HG02943 (cell line): ENCODE data around the gene IFIT2.
"Not testable (repeated sequence)": the region's sequence is repeated elsewhere in the genome, so short reads cannot be mapped to it uniquely, and the experiment has no call there.

Experiments used
- ATAC-seq: cut with Tn5 transposase; IDR thresholded peaks from one replicate; pipeline ENCODE4 v1.9.1; 2021; ENCODE audit warnings: mild to moderate bottlenecking, low read depth, moderate library complexity; ENCODE audit not compliant: unreplicated experiment

IFIT2 gene

GRCh38 chr10:89278900-89279392 lies 22.9 kb upstream of the IFIT2 start:
- no peak for ATAC-seq

DNA sequence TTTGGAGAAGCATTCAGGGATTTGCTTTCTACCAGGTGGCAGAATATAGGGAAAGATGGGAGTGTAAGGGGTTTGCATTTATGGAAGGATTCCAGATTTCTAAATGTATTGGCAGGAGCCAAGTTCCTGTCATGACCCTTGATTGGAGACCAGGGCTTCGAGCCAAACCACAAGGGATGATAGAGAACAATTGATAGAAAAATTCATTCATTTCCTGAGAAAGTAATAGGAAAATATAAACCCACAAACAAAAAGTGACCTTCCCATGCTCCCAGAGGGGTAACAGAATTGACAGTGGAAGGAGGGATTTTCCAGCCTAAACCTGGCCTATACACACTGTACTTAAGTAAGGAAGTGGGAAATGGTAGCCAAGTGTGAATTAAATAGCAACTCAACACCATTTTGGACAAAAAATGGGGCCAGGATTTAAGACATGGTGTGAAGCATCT lies 22.4 kb upstream of the IFIT2 start:
- ATAC-seq = no peak

DNA sequence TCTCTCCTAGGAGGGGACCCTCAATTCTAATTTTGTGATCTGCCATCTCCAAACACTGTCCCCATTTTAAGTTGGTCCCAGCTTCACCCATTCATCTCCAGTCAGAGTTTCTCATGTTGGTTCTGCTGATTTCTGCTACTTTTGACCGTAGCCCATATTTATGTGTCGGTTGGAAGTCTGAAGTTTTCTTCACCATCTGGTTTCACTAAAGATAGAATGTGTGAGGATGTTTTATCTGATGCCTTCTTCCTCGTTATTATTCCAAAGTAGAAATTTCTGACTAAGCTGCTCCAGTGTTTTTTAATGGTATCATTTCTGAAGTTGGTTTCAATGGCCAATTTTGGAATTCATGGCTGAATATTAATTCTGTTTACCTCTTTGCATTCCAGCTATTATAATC lies 21.3 kb upstream of the IFIT2 start:
- no peak for ATAC-seq

- no peak for ATAC-seq
Observed at GRCh38 chr10:89281606-89282395, 20.0 kb upstream of the IFIT2 start.

- no peak for ATAC-seq
Observed at GRCh38 chr10:89283025-89283935, 18.6 kb upstream of the IFIT2 start.

DNA sequence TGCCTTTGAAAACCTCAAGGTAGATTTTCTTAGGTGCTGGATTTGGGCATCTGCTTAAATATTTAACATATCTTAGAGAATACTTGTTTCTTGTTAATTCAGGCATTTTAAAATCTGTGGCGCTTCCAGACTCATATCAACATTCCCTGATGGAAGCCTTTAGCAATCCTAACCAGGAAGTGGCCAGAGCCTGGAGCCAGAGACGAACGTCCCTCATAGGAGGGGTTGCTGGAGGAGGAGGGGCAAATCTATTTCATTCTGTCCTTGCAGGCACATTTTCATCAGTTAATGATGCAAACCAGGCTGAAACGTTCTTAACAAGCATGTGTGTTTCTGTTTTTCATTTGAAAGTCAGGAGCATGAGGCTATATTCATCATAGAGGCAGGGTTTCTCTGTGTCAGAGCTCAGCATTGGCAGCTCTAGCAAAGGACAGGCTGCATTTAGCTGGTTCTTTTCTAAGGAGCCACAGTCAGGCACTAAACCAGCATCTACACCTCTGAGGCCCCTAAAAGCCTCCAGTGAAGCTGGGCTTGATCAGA lies 17.8 kb upstream of the IFIT2 start:
- no peak for ATAC-seq

DNA sequence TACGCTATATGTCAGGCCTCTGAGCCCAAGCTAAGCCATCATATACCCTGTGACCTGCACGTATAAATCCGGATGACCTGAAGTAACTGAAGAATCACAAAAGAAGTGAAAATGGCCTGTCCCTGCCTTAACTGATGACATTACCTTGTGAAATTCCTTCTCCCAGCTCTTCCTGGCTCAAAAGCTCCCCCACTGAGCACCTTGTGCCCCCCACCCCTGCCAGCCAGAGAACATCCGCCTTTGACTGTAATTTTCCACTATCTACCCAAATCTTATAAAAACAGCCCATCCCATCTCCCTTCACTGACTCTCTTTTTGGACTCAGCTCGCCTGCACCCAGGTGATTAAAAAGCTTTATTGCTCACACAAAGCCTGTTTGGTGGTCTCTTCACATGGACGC lies 17.1 kb upstream of the IFIT2 start:
- ATAC-seq = not testable (repeated sequence)

- not testable (repeated sequence) for ATAC-seq
Observed at GRCh38 chr10:89285303-89285702, 16.5 kb upstream of the IFIT2 start.

GRCh38 chr10:89294721-89295239 lies 7.1 kb upstream of the IFIT2 start:
- ATAC-seq = no peak

DNA sequence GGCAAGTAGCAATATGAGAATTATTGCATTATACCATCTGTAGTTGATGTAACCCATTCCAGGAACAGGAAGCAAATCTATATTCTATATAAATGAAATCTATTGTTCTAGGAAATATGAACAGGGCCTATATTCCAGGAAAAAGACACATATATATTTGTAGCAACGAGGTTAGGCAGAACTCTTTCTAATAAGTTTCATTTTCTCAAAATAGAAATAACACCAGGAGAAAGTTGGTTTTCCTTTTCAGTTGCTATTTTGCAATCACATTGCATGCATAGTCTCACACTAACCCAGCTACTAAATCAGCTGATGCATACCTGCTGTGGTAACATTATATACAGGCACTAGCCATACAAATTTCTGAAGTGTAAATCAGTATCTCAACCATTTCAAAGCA lies 6.2 kb upstream of the IFIT2 start:
- ATAC-seq = no peak

DNA sequence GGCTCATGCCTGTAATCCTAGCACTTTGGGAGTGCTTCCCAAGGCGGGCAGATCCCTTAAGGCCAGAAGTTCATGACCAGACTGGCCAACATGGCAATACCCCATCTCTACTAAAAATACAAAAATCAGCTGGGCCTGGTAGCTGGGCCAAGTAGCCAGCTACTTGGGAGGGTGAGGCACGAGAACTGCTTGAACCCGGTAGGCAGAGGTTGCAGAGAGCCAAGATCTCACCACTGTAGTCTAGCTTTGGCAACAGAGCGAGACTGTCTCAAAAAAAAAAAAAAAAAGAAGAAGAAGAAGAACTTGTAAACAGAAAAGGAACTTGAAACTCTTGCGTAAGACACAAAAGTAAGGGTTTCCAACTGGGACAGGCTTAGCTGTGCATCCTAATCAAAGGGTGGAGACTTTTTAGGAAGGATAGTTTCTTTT lies 5.6 kb upstream of the IFIT2 start:
- ATAC-seq = no peak

GRCh38 chr10:89297356-89297755 lies 4.5 kb upstream of the IFIT2 start:
- ATAC-seq = no peak

GRCh38 chr10:89297791-89298190 lies 4.1 kb upstream of the IFIT2 start:
- ATAC-seq = no peak

DNA sequence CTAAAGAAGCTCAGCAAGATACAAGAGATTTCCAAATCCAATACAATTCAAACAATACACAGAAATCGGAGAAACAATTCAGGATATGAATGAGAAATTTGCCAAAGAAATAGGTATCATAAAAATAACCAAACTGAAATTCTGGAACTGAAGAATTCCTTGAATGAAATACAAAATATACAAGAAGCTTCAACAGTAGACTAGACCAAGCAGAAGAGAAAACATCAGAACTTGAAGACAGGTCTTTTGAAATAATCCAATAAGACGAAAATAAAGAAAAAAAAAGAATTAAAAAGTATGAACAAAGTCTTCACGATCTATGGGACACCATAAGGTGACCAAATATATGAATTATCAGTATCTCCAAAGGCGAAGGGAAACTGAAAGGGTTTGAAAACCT lies 2.8 kb upstream of the IFIT2 start:
- no peak for ATAC-seq

DNA sequence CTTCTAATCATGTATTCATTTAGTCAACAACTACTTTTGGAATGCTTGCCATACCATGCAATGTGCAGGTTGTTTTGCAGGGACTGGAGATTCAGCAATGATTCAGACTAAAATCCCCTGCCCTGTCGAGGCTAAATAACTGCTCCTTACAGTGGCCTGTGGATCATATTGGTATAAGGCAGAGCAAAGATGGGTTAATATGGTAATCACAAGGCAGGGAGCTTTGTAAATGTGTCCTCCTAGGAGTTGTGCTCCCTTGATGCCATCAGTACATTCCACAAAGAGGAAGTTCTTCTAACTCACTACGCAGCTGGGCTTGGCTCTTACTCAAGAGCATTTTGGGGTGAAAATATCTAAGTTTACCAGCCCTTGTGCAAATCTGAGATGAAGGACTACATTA lies 614 bp upstream of the IFIT2 start:
- no peak for ATAC-seq

GRCh38 chr10:89302625-89303024 lies 779 bp downstream of the IFIT2 start:
- no peak for ATAC-seq

DNA sequence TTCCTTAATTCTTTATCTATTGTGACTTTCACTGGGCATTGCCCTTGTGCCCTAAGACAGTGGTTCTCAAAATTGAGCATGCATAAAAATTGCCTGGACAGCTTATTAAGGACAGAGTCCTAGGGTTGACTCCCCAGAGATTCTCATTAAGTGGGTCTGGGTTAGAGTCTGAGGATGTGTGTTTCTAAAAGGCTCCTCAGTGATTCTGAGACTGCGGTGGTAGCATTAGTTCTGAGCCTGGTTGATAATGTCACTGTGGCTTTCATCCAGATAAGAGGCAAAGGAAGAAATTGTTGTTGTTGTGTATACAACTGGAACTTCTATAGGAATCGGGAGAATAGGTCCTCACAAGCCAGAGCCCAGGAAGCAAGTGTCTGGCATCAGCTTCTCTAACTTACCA lies 1.3 kb downstream of the IFIT2 start:
- no peak for ATAC-seq

- ATAC-seq = no peak
Observed at GRCh38 chr10:89304026-89304425, 2.2 kb downstream of the IFIT2 start.

GRCh38 chr10:89304446-89304845 lies 2.6 kb downstream of the IFIT2 start:
- no peak for ATAC-seq

DNA sequence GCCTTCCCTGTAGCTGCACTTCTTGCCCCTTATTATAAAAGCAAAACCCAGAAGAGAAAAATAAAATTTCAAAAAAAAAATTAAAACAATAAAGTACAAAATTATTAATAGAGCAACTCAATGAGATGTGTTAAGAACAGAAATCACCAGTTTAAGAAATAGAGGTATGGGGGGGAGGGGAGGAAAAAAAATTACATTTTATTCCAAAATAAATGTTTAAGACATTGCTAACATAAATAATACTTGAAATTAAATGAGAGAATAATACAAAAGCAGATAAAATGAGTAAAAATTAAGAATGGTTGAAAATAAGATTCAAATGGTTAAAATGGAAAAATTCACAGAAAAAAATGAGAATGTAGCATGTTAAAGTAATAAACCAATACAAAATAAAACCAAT lies 3.1 kb downstream of the IFIT2 start:
- ATAC-seq = no peak
